Measurements from ENCODE around the gene CRY1.
A peak's percentile ranks its signal among the peaks of the same experiment; 100 is the strongest.

CRY1 gene

DNA sequence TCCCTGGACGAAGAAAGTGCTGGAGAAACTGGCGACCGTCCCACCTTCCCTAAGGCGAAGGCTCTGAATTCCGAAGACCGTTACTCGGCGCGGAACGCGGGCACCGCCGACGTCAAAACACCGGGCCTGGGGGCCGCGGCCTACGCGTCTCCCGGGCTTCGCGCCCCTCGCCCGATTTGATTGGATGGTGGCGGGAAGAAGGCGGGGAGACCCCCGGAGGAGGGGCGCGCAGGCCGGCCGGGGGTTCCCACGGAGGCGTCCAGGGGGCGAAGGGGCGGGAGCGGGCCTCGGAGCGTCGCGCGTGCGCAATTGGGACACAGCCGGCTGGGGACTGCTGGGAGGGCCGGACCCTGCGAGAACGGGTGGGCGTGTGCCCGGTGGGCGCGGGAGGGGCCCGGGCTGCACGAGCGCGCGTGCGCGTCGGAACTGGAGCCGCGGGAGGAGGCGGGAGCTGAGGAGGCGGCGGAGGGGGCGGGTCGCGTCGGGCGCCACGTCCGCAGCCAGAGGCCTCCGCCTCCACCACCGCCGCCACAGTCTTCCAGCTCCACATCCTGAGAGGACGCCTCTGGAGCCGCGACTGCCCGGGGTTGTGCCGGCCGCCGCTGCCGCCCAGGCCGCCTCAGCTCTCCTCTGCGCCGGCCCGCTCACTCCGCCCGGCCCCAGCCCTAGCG, 137.8 kb downstream of the CRY1 start, which contains the start of gene TMEM263:
Gene TMEM263, plus strand, starts transcription at position 531 of the 671 bp plus-strand sequence. CDS start 11,210 bp downstream, outside the sequence.
- H3K9me3 ChIP-seq (ENCODE audit: insufficient read depth, low read length): no peaks in the 10 kb centered on the region
- no peaks in the 10 kb centered on the region for H4K20me1 ChIP-seq (ENCODE audit: low read depth, low read length)
- peak within 1 kb of the TSS; percentile 92 for H2AFZ ChIP-seq (ENCODE audit: low read depth, low read length, severe bottlenecking)
- H3K79me2 ChIP-seq (ENCODE audit: insufficient read depth, low read length): peaks cover 30% of the 10 kb centered on the region
- H3K4me3 ChIP-seq (ENCODE audit: insufficient read depth, low read length, poor library complexity, severe bottlenecking): peak within 1 kb of the TSS; percentile 75
- no peaks in the 10 kb centered on the region for H3K9me2 ChIP-seq (replicated peaks; ENCODE audit: insufficient read depth, low read length)
- H3K4me2 ChIP-seq (ENCODE audit: low read depth, low read length, poor library complexity, severe bottlenecking): peak within 1 kb of the TSS; percentile 77
- H3K9ac ChIP-seq (ENCODE audit: low read length): peak within 1 kb of the TSS; percentile 80
- TF ChIP-seq EZH2phosphoT487 (conservative IDR thresholded peaks at IDR 0.05; ENCODE audit: low read length): no peak
- TF ChIP-seq, protein P1, sequence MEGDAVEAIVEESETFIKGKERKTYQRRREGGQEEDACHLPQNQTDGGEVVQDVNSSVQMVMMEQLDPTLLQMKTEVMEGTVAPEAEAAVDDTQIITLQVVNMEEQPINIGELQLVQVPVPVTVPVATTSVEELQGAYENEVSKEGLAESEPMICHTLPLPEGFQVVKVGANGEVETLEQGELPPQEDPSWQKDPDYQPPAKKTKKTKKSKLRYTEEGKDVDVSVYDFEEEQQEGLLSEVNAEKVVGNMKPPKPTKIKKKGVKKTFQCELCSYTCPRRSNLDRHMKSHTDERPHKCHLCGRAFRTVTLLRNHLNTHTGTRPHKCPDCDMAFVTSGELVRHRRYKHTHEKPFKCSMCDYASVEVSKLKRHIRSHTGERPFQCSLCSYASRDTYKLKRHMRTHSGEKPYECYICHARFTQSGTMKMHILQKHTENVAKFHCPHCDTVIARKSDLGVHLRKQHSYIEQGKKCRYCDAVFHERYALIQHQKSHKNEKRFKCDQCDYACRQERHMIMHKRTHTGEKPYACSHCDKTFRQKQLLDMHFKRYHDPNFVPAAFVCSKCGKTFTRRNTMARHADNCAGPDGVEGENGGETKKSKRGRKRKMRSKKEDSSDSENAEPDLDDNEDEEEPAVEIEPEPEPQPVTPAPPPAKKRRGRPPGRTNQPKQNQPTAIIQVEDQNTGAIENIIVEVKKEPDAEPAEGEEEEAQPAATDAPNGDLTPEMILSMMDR (IDR thresholded peaks at IDR 0.05; ENCODE audit: insufficient read depth, low read length, poor library complexity, severe bottlenecking): no peak
- no peaks in the 10 kb centered on the region for H3K27me3 ChIP-seq (ENCODE audit: low read length)
- H3F3A ChIP-seq (ENCODE audit: insufficient read depth): peaks cover 7% of the 10 kb centered on the region
- no peaks in the 10 kb centered on the region for H3K36me3 ChIP-seq (ENCODE audit: low read length)
- H3K27ac ChIP-seq (ENCODE audit: low read depth, low read length): 0 out of 2 replicates have a peak within 1 kb of the TSS, but pooled peaks have one; percentile 30

DNA sequence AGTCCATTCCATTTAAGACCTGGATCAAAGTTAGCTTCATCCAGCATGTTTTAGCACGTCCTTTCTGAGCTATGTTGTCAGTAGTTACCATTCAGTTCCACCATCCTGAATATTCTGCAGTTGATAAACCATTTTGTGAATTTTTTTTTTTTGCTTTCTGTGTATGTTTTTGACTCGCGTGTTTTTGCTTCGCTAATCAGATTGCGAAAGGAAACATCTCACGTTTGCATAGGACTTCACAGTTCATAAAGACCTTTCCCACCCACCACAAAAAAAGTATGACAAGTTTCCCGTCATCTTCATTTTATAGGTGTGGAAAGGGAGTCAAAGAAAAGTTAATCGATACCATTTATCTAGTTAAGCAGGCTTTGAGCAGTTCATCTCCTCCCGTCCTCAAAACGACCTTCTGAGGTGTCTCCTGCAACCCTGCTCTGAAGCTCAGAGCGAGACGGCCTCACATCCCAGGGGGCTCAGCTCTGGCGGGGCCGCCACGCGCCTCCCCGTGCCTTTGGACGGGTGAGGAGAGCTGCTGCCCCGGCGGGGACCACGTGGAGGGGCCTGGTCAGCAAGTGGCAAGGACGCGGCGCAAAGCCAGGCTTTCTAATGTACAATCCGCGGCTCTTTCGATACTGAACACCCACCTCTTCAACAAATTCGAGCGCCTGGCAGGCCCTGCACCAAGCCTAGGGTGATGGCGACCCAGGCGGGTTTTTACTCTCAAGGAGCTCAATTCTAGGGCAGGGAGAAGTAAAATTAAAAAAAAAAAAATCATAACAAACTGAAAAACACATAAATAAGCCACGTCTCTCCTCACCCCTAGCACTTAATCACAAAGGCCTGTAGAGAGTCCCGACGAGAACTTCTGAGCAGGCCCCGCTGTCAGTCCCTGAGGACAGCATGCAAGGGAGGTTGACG, 138.6 kb downstream of the CRY1 start:
- no peaks in the 10 kb centered on the region; the same call in 1 of the 2 replicates for H3K9me3 ChIP-seq (ENCODE audit: insufficient read depth, low read length)
- peaks cover 7% of the 10 kb centered on the region for H3F3A ChIP-seq (ENCODE audit: insufficient read depth)
- H3K4me3 ChIP-seq (ENCODE audit: insufficient read depth, low read length, poor library complexity, severe bottlenecking): peak overlapping the region; percentile 75
- no peaks in the 10 kb centered on the region for H4K20me1 ChIP-seq (ENCODE audit: low read depth, low read length)
- H3K27ac ChIP-seq (ENCODE audit: low read depth, low read length): no peak overlapping the region
- TF ChIP-seq EZH2phosphoT487 (conservative IDR thresholded peaks at IDR 0.05; ENCODE audit: low read length): no peak
- TF ChIP-seq, protein P1 (IDR thresholded peaks at IDR 0.05; ENCODE audit: insufficient read depth, low read length, poor library complexity, severe bottlenecking): no peak
- H3K79me2 ChIP-seq (ENCODE audit: insufficient read depth, low read length): peaks cover 30% of the 10 kb centered on the region
- no peaks in the 10 kb centered on the region for H3K27me3 ChIP-seq (ENCODE audit: low read length)
- H3K4me2 ChIP-seq (ENCODE audit: low read depth, low read length, poor library complexity, severe bottlenecking): peak overlapping the region; percentile 77
- H3K36me3 ChIP-seq (ENCODE audit: low read length): no peaks in the 10 kb centered on the region
- peak overlapping the region; percentile 80 for H3K9ac ChIP-seq (ENCODE audit: low read length)
- no peaks in the 10 kb centered on the region for H3K9me2 ChIP-seq (replicated peaks; ENCODE audit: insufficient read depth, low read length)
- peak overlapping the region; percentile 92 for H2AFZ ChIP-seq (ENCODE audit: low read depth, low read length, severe bottlenecking)

DNA sequence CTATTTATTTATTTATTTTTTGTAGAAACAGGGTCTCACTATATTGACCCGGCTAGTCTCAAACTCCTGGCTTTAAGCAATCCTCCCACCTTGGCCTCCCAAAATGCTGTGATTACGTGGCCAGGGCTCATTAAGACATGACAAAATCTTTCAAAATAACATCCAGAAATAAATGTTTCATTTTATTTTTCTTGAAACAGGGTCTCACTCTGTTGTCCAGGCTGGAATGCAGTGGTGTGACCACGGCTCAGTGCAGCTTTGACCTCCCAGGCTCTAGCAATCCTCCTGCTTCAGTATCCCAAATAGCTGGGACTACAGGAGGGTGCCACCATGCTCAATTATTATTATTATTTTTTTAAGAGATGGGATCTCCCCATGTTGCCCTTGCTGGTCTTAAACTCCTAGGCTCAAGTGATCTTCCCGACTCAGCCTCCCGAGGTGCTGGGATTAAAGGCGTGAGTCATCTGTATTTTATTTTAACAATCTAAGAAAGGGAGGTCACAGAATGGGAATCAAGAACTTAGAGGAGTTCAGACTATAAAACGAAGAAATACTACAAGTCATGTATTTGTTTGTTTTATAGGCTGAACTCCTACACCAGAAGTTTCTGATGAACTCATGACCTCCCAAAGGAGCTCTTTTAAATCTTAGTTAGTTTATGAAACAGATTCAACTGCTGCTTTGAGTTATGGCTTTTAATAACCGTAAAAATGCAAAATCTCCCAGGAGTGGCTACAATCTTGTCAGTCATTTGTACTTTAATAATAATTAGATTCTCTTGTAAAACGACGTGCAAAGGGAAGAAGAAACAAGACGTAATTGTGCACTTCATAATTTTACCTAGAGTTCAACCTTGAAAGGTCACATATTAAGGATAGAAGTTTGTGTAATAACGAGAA, 139.7 kb downstream of the CRY1 start:
- Histone ChIP-seq H3K27me3 (ENCODE audit: low read length) (no peaks in the 10 kb centered on the region), H3K9ac (ENCODE audit: low read length) (no peak overlapping the region), H3K36me3 (ENCODE audit: low read length) (no peaks in the 10 kb centered on the region), H3K9me3 (ENCODE audit: insufficient read depth, low read length) (no peaks in the 10 kb centered on the region; the same call in 1 of the 2 replicates), H3K79me2 (ENCODE audit: insufficient read depth, low read length) (peaks cover 25% of the 10 kb centered on the region), H2AFZ (ENCODE audit: low read depth, low read length, severe bottlenecking) (no peak overlapping the region), H3K27ac (ENCODE audit: low read depth, low read length) (no peak overlapping the region), H3K4me2 (ENCODE audit: low read depth, low read length, poor library complexity, severe bottlenecking) (no peak overlapping the region), H3F3A (ENCODE audit: insufficient read depth) (peaks cover 7% of the 10 kb centered on the region), H3K9me2 (replicated peaks; ENCODE audit: insufficient read depth, low read length) (no peaks in the 10 kb centered on the region), H3K4me3 (ENCODE audit: insufficient read depth, low read length, poor library complexity, severe bottlenecking) (no peak overlapping the region), H4K20me1 (ENCODE audit: low read depth, low read length) (no peaks in the 10 kb centered on the region)
- TF ChIP-seq, protein P1 (IDR thresholded peaks at IDR 0.05; ENCODE audit: insufficient read depth, low read length, poor library complexity, severe bottlenecking): no peak
- no peak for TF ChIP-seq EZH2phosphoT487 (conservative IDR thresholded peaks at IDR 0.05; ENCODE audit: low read length)

All from SU-DHL-6 (cell line).